Measurements from ENCODE around the gene ITPR2. TPM values are rescaled to one million over a fixed set of nuclear protein-coding genes. Genes with fewer than 3 reads are reported as not detected.

ITPR2 gene
- total and polyA plus RNA-seq, 2 of the 8 experiments (the other 6 are each of a cell fraction or from before 2014, with no cell fraction given) = 4.1 to 48.3 TPM

DNA sequence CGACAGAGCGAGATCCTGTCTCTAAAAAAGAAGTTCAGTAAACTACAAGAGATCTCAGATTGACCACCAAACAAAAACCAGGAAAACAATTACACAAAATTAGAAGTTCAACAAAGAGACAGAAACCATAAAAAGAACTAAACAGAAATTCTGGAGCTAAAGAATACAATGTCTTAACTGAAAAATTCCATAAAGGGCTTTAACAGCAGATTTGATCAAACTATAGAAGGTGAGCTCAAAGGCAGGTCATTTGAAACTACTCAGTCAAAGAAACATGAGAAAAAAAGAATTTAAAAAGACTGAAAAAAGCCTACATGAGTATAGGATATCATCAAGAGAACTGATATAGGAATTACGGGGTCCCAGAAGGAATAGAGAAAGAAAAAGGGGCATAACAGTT lies 71.2 kb downstream of the ITPR2 start:
- no peaks in the 10 kb centered on the region; a peak in 1 of 7 replicates for H3K4me1 ChIP-seq (replicated peaks in 1 of 4; ENCODE audit: control insufficient read depth in 3 of 4, insufficient read depth in 4 of 4, low read length in 3 of 4)
- no peak overlapping the region for H2BK120ac ChIP-seq (replicated peaks; ENCODE audit: low read depth, low read length)
- H3K14ac ChIP-seq (ENCODE audit: insufficient read length) = no peak overlapping the region
- H4K8ac ChIP-seq (ENCODE audit: extremely low read depth, insufficient read depth, low read length) = no peak overlapping the region
- H3K27me3 ChIP-seq (replicated peaks in 1 of 4; ENCODE audit: control insufficient read depth in 3 of 4, extremely low read depth in 1 of 4, insufficient read depth in 3 of 4, low read length in 3 of 4) = no peaks in the 10 kb centered on the region
- peaks cover 0 to 2% of the 10 kb centered on the region in 2 experiments; a peak in 2 of 4 replicates for H3K79me2 ChIP-seq (ENCODE audit: control insufficient read depth in 1 of 2, insufficient read depth in 2 of 2, low read length in 2 of 2)
- DNase-seq (ENCODE audit: low read depth in 1 of 2, low spot score in 2 of 2) (no peak), FAIRE-seq (no peak)
- H2BK12ac ChIP-seq (ENCODE audit: low read depth, low read length) = no peak overlapping the region
- H2AK5ac ChIP-seq (ENCODE audit: low read depth, low read length) = no peak overlapping the region
- no peak overlapping the region for H3K4me2 ChIP-seq (ENCODE audit: insufficient read depth in 1 of 2, low read depth in 2 of 2, low read length in 2 of 2)
- H4K5ac ChIP-seq (ENCODE audit: insufficient read length, low read depth, low read length) = no peak overlapping the region
- ChIA-PET POLR2A (ENCODE audit: partially characterized antibody) (no interaction called here), CTCF (ENCODE audit: partially characterized antibody) (no interaction called here)
- no peak overlapping the region for H3K9ac ChIP-seq (replicated peaks in 1 of 4; ENCODE audit: extremely low read depth in 1 of 4, low read depth in 3 of 4, low read length in 3 of 4)
- no peak overlapping the region for H4K91ac ChIP-seq (replicated peaks; ENCODE audit: insufficient read length, low read length)
- H2BK15ac ChIP-seq (ENCODE audit: low read length) = no peak overlapping the region
- no peak for TF ChIP-seq GABPA (IDR thresholded peaks at IDR 0.05; ENCODE audit: borderline replicate concordance, insufficient read depth, low read length)
- H3K4ac ChIP-seq (replicated peaks; ENCODE audit: insufficient read length, low read depth, low read length) = no peak overlapping the region
- no peaks in the 10 kb centered on the region for H3K79me1 ChIP-seq (ENCODE audit: low read depth, low read length)
- H2BK20ac ChIP-seq (ENCODE audit: low read length) = no peak overlapping the region
- no peaks in the 10 kb centered on the region for H4K20me1 ChIP-seq (replicated peaks in 1 of 2; ENCODE audit: control insufficient read depth in 1 of 2, insufficient read depth in 2 of 2, low read length in 2 of 2)
- no peak overlapping the region for H3K27ac ChIP-seq (ENCODE audit: low read depth, low read length)
- no peak overlapping the region for H3K4me3 ChIP-seq (ENCODE audit: extremely low read depth in 1 of 4, insufficient read depth in 2 of 4, low read depth in 3 of 4, low read length in 4 of 4)
- H3K23me2 ChIP-seq (ENCODE audit: low read depth, low read length) = no peaks in the 10 kb centered on the region
- WGBS, 2 experiments (ENCODE audit: extremely low coverage in 1 of 2, insufficient coverage in 1 of 2, insufficient read length in 1 of 2, insufficient replicate concordance in 2 of 2, low coverage in 1 of 2, low lambda C conversion rate in 2 of 2, missing lambda C conversion rate in 1 of 2) = 90% methylated on average over 3 of the region's 3 CpGs; no CpG with 5 or more reads in 1 of the 2 experiments
- H2AFZ ChIP-seq (ENCODE audit: low read length) = no peak overlapping the region
- H3K56ac ChIP-seq (replicated peaks; ENCODE audit: insufficient read length, low read depth, low read length) = no peak overlapping the region
- no peak overlapping the region for H2BK5ac ChIP-seq (ENCODE audit: low read depth, low read length)
- peaks cover 0 to 4% (median 0%) of the 10 kb centered on the region in 4 experiments; a peak in 1 of 8 replicates for H3K36me3 ChIP-seq (ENCODE audit: control insufficient read depth in 2 of 4, insufficient read depth in 4 of 4, low read length in 3 of 4)
- H3K18ac ChIP-seq (ENCODE audit: extremely low read depth, low read length) = no peak overlapping the region
- H3K23ac ChIP-seq (ENCODE audit: insufficient read length) = no peak overlapping the region
- peaks cover 0 to 8% of the 10 kb centered on the region in 2 experiments; a peak in 1 of 4 replicates for H3K9me3 ChIP-seq (ENCODE audit: insufficient read depth in 2 of 2, low read depth in 1 of 2, low read length in 1 of 2)
